Activated CD4-positive, alpha-beta T cell treated with anti-CD3 and anti-CD28 coated beads, Interleukin-2, amount 50 U/mL, for 1 hour (primary cell): ENCODE measurements around the gene FOXP1.

ENCODE experiments used
- DNase-seq: peaks from one replicate; pipeline ENCODE4 v3.0.0-alpha.2; 2020

FOXP1 gene

GRCh38 chr3:71288269-71288930 lies 295.1 kb downstream of the FOXP1 start:
- no peak for DNase-seq

- no peak for DNase-seq
These were observed 298.4 kb downstream of the FOXP1 start for GRCh38 chr3:71285086-71285485.

DNA sequence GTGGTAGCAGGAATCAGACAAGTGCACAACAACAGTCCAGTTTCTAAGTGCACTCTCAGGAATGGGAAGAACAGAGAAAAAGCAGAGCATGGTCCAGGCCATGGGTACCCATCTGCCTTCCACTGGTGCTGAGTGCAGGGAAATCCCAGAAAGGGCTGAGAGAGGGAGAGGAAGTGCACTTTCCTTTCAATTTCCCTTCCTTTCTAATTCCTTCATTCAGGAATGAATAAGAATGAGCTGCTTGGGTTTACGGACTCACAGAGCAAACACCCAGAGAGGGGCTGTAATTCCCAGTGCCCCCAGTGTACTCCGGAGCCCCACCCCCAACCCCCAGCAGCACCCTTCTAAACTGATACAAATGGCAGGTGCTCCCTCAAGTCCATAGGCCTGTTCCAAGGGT lies 300.6 kb downstream of the FOXP1 start:
- no peak for DNase-seq

GRCh38 chr3:71281280-71281679 lies 302.2 kb downstream of the FOXP1 start:
- no peak for DNase-seq

DNA sequence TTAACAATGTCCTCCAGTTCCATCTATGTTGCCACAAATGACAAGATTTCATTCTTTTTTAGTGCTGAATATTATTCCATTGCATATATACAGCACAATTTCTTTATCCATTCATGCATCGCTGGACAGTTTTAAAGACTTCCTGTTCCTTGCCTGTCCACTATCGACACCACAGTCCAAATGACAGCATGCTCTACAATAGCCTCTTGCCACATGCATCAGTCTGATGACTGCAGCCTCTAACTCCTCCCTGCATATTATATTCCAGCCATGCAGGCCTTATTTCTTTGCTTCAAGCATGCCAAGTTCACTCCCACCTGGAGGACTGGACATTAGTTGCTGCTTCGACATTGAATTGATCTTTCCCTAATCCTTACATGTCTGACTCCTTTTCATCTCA lies 306.2 kb downstream of the FOXP1 start:
- no peak for DNase-seq

DNA sequence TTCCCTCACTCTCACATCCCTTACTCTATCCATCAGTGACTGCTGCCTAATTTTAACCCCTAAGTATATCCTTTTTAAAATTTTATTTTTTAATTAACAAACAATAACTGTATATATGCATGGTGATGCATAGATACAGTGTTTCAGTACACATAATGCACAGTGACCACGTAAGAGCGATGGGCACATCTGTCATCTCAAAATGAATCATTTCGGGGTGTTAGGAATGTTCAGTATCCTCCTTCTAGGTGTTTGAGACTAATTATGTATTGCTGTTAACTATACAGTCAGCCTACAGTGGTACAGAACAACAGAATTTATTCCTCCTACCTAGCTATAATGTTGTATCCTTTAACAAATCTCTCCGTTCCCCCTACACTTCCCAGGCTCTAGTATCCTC lies 307.0 kb downstream of the FOXP1 start:
- no peak for DNase-seq

- DNase-seq, result no peak
These were observed 310.1 kb downstream of the FOXP1 start for GRCh38 chr3:71273453-71273852.

GRCh38 chr3:71271596-71271995 lies 311.9 kb downstream of the FOXP1 start:
- DNase-seq, result no peak

- no peak for DNase-seq
These were observed 313.6 kb downstream of the FOXP1 start for GRCh38 chr3:71269906-71270305.

DNA sequence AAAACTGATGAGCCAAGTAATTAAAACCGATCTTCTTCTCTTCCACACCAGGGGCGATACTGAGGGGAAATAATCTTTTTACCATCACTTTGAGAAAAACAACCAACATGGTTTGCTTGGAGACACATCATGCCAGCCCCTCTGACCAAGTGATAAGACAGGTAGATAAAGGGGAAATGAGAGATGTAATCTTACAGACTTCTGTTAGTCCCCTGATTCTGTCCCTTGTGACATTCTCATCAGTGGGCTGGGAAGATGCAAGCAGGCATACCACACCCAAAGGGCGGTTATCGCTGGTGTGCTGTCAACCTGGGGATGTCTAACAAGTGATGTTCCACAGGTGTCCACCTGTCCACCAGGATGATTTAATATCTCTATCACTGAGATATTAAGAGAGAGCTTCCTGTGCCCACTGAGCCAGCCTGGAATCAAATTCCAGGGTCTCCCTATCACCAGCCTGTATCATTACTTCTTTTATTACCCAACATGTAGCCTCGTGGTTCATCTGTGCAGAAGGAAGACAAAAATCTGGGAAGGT lies 315.0 kb downstream of the FOXP1 start:
- no peak for DNase-seq

- DNase-seq, result no peak
These were observed 316.7 kb downstream of the FOXP1 start for GRCh38 chr3:71266875-71267274.

- DNase-seq, result no peak
These were observed 318.1 kb downstream of the FOXP1 start for GRCh38 chr3:71265365-71265915.

DNA sequence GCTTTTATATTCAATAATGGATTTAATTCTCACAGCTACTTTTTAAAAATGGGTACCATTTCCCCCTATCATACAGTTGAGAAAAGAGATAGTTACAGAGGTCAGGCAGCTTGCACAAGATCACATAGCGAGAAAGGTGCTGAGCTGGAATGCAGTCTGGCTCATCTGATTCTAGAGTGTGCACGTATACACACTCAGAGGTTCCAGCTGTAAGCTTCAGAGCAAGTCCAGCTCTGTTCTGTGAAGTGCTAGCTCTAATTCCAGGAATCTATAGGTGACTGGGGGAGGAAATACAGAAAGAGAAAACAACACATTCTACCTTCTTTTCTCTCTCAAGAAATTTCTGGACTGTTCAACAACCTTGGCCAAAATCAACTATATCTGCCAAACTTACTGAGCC lies 318.7 kb downstream of the FOXP1 start:
- DNase-seq, result no peak

- DNase-seq, result no peak
These were observed 320.9 kb downstream of the FOXP1 start for GRCh38 chr3:71262364-71263265.

- no peak for DNase-seq
These were observed 322.7 kb downstream of the FOXP1 start for GRCh38 chr3:71260782-71261181.

DNA sequence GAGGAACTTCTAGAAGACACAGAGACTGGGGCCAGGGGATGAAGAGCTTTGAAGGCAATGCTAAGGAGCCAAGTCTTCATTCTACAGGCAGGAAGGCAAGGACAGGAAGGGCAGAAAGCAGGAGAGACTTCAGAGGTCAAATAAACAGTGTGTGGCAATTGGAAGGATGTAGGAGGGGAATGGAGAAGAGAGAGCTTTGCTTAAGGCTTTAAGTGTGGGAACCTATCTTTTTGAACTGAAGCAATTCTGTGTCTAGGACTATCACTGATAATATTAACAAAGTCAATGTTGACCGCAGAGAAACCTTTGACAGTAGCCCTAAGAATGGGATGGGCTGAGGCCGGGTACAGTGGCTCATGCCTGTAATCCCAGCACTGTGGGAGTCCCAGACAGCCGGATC lies 325.0 kb downstream of the FOXP1 start:
- no peak for DNase-seq

DNA sequence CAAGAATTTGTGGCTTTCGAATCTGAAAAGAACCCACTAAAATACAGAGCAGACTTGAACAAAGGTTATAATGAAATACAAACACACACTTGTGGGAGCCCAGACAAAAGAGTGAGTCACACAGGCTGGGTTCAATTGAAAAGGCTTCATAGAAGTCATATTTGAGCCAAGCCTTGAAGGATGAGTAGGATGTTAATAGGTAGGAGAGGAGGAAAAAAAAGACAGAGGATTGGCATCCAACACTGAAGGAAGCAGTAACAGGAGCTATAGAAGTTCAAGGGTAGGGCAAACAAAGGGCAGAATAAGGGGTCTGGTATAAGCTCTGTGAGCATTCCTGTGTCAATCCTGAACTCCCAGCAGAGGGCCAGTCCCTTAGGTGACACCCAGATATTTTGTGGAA lies 325.4 kb downstream of the FOXP1 start:
- no peak for DNase-seq

DNA sequence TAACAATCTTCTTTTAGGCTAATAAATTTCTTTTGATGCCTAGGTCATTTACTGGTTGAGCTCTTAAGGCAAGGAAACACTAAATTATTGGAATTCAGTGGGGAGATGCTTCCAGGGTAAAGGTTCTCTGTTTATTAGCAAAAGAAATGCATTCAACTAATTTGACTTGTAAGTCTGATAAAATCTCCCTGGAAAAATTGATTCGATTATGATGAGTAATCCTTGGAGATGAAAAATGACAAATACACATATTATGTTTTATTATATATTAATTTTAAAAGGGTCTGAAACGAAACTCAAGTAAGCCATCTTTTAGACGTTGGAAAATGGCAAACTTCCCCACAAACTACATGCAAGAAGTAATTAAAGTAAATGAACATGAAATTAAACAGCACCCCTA lies 328.0 kb downstream of the FOXP1 start:
- DNase-seq, result no peak

GRCh38 chr3:71254281-71255057 lies 329.1 kb downstream of the FOXP1 start:
- DNase-seq, result no peak

DNA sequence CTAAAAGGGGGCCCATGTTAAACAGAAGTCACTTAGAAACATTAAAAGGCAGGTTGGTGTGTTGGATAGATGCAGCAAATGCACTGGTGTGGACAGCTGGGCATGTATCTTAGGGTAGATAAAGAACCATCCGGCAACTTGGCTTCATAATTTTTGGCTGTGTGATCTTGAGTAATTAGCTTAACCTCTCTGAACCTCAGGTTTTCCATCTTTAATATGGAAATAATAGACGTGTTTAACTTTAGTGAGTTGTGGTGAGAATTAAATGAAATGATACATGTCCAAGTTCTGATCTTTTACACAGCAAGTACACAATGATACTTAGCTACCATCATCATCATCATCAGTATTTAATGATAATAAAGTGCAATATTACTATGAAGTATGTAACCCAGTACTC lies 330.4 kb downstream of the FOXP1 start:
- no peak for DNase-seq

DNA sequence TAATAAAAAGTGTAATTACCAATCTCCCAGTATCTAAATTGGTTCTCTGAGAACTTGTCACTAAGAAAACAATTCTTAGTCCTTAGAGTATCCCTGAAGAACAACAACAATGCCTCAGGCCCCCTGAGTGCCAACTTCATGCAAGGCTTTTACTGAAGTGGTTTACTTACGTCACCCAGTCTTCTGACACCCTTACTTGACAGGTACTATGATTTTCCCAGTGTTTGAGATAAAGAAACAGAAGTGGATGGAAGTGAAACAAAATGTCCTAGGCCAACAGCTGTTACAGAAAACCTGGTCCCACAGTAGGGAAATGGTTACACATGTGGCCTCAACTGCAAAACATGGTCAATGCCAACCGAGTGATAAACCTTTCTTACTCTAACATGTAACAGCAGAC lies 331.1 kb downstream of the FOXP1 start:
- DNase-seq, result no peak

GRCh38 chr3:71251156-71251775 lies 332.3 kb downstream of the FOXP1 start:
- DNase-seq, result no peak

DNA sequence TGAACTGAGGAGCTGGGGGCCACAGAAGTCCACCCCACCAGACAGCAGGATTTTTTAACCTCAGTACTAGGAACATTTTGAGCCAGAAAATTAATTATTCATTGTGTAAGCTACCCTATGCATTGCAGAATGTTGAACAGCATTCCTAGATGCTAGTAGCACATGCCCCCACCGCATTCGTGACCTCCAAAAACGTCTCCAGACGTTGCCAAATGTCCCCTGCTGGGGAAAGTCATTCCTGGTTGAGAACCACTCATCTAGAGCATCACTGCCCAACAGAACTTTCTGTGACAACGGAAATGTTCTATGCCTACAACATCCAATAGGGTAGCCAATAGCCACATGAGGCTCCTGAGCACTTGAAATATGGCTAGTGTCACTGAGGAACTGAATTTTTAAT lies 333.5 kb downstream of the FOXP1 start:
- DNase-seq, result no peak
